SH-SY5Y (cell line): ENCODE results near the gene NOBOX.

Source experiments
- GATA2 ChIP-seq: IDR thresholded peaks from 2 replicates; pipeline ENCODE4 v1.6.1; 2011; ENCODE audit warnings: mild to moderate bottlenecking, low read depth, low read length
- GATA3 ChIP-seq: IDR thresholded peaks from 2 replicates; pipeline ENCODE4 v1.6.1; 2011; ENCODE audit warnings: low read depth, mild to moderate bottlenecking, low read length, moderate library complexity

The NOBOX gene

DNA sequence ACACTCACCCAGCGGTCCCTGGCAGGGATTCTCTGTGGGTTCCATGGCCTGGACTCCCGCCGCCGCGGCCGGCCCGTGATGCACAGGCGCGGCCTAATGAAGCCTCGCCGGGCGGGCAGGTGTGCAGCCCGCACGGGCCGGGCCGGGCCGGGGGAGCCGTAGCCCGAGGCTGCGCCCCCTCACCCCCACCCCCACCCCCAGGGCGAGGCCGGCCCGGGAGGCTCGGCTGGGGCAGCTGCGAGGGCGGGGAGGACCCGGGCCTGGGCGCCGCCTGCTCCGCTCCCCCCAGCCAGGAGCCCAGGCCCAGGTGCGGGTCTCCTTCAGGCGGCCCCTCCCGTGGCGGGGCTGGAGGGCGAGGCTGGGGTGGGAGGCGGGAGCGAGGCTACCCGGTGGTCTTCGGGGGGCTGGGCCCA, at the start of gene NOBOX:
TSS of gene NOBOX (minus strand) at position 45 of the 413 bp plus-strand sequence.
- TF ChIP-seq GATA3 (no peak), GATA2 (no peak)

DNA sequence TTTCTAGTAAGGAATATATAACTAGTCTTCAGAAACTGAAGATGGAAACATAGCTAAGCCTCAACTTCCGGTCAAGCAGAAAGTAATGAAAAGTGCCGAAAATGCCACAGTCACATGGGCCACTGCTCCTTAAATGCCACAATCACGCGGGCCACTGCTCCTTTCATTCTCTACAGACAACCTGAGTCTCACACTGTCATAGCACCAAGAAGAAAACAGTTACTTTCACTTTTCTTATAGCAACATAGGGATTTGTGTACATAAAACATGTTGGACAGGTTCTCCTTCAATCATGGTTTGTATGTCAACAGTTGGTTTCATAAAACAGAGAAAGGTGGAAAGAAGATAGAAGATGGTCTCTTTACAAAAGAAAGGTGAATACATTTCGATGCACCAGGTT, 48.6 kb upstream of the NOBOX start:
- TF ChIP-seq GATA3 (no peak), GATA2 (no peak)

DNA sequence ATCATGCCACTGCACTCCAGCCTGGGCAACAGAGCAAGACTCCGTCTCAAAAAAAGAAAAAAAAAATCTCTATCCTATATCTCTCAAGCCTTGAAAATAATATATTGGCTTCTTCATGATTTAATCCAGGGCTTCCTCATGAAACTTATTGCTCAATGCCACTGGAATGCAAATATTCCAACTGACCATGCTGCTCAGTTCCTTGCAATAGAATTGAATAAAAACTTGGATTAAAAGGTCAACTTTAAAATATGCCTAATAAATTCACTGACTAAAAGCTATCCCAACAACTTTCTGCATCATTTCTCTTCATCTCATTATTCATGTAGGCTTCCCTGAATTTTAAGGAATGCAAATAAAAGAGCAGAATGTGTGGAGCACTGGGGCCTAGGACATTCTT, 42.1 kb upstream of the NOBOX start:
- TF ChIP-seq GATA3, result no peak
- no peak for TF ChIP-seq GATA2

DNA sequence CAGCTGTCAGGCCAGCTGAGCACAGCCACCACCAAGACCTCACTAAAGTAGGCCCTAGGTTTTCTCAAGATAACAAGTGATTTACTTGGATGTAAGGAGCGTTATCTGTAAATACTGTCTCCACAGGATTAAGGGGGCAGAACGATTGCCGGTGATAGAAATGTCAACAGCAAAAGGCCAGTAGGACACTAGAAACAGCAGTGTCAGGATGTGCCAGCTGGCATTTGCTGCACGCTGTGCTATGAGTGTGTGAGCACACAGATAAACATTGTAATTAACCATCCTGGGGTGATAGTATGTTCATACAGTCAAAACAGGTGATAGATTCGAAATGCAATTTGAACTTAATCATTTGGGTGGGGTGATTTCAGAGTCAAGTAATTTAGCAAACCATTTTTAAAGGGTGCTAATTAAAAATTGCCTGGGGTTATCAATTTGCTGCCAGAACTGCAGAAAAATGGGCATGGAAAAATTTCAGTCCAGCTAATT, 36.3 kb upstream of the NOBOX start:
- no peak for TF ChIP-seq GATA3
- TF ChIP-seq GATA2, result no peak

DNA sequence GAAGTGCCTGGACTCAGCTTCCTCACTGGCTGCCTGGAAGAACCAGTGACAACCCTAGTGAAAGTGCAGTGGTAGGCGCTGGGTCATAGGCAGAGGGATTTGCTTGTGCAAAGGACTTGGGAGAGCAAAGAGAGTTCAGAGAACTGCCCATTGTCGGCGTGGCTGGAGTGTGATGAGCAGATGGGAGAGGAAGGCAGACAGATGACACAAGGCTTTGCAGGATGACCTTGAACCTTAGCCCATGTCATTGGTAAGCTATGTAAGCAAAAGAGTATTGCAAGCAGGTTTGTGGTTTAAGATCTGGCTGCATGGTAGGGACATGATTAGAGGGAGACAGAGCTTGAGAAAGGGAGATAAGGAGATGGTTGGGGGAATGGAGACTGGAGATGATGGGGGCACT, 35.3 kb upstream of the NOBOX start:
- no peak for TF ChIP-seq GATA2
- TF ChIP-seq GATA3, result no peak

DNA sequence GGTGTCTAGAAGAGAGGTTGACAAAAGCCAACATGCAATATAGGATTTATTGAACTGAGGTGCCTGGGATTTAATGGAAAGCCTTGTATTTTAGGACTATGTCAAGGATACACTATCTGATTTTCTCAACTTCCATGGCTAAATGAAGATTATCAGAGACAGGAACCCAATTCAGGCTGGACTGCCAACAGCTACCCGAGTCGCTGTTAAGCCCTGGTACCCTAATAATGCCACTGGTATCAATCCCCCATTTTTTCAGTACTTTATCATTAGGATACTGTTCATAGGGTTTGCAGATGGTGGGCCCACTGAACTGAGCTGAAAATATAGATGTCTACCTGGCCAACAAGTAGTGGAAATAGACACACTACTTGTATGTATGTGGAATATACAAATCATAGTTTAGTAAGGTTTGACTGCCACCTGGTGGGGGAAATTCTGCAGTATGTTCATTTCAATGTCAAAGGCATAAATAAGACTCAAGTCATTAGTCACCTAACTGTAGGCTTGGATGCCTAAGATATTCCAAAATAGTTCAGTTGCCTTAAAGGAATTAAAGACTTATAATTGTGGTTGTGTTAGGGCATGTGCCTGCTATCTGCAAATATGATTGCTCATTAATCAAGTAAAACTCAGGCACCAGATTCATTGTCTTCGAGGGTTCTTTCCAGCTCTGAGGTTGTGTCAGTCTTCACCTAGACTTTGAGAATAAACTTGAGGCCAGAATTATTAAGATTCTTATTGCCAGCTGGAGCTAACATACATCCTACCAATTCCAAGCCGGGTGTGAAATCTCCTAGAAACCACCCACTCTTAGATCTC, 34.1 kb upstream of the NOBOX start:
- TF ChIP-seq GATA3 (no peak), GATA2 (no peak)

DNA sequence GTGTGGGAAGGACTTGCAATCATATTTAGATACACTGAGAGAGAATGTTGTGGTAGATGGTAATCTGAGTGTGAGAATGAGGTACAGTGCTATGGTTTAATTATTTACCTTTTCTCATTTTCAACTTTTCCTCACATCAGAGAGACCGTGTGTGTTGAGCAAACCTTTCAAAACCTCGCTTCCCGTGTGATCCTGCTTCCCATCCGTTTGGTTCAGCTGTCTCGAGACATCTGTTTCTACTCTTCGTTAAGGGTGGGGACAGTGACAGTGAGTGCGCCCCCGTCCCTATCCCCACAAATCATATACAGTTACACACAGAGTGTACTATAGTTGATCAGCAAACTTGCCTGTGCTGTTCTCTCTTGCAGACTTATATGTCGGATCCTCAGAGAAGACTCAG, 33.0 kb upstream of the NOBOX start:
- TF ChIP-seq GATA2 (no peak), GATA3 (no peak)

DNA sequence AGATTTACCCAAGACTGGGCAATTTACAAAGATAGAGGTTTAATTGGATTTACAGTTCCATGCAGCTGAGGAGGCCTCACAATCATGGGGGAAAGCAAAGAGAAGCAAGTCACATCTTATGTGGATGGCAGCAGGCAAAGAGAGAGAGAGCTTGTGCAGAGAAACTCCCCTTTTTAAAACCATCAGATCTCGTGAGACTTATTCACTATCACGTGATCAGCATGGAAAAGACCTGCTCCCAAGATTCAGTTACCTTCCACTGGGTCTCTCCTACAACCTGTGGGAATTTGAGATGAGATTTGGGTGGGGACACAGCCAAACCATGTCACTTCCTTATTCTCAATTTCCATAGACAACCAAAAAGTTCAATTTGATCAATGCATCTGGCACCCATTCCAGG, 24.9 kb upstream of the NOBOX start:
- TF ChIP-seq GATA2, result no peak
- no peak for TF ChIP-seq GATA3

DNA sequence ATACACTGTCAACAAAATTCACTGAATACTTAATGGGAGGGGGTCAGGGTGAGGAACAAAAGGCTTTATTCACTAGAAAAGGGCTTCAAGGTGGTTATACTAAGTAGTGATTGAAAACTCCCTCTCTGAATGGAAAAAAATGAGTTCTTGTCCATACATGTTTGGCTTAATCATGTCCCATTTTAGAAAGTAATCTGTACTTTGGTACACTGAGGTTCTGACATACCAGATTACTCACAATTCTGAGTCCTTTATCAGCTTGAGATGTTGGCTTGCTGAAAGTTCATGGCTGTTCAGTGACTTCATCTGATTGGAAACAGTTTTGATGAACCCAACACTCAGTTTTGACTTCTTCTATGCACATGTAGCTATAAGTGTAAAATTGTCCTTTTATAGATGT, 12.8 kb upstream of the NOBOX start:
- TF ChIP-seq GATA2 (no peak), GATA3 (no peak)

DNA sequence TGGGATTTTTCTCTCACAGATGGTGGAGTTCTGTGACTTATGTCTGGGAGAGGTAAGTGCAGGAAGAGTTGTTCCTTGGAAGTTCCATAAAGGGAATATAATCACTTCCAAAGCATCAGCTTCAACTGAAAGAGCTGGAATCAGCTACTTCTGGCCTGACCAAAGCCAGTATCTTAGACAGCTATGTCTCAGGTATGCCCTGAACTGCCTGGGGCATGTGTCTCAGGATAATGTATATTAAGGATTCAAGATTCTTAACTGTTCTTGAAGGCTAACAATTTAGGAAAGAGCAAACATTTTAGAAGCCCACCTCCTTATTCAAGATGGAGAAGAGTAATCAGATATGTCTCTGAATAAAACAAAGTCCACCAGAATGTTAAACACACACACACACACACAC, 12.4 kb upstream of the NOBOX start:
- TF ChIP-seq GATA2 (no peak), GATA3 (no peak)

DNA sequence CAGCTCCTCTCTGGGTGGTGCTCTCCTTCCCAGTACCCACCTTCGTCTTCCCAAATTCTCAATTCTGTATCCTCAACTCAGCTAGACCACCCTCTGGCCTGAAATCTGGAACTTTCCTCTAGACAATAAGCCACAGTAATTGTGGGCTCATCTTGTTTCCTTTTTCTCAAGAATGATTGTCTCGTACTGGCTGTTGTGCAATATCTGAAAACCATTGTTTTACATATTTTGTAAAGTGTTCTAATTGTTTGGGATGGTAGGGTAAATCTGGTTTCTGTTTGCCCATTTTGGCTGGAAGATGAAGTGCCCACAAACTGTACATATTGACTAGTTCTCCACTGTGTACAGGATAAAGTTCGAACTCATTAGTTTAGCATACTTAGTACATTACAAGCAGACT, 11.3 kb upstream of the NOBOX start:
- TF ChIP-seq GATA2 (no peak), GATA3 (no peak)

DNA sequence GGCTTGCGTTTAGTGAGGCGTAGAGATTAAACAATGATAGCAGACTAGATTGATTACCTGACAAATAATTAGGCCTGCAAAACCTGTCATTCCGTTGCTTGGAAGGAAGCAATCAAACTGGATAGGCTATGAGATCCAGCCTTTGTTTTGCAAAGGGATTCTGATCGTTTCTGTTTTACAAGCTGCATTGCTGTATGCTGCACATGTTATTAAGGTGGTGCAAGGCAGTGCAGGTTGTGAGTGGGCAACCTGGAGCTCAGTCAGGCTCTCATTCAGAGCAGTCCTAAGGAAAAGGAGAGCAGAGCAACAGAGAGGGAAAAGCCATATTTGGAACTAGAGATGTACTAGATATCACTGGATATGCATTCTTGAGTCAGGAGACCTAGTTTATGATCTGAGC, 6.9 kb upstream of the NOBOX start:
- TF ChIP-seq GATA2 (no peak), GATA3 (no peak)

DNA sequence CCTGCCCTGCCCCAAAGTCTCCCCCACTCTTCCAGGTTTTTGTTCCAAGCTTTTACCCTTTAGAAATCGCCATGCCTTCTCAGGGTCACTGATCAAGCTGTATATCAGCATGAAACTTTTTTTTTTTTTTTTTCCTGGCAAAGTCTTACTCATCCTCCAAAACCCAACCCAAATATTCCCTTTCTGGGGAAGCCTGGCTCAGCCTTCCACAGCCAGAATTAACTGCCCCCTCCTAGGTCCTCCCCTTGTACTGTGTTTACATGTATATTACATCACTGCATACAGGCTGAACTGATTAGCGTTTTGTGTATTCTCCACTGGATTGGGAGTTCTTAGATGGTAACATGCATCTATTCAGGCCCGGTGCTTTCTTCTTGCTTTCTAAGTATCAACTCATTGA, 4.6 kb upstream of the NOBOX start:
- no peak for TF ChIP-seq GATA3
- no peak for TF ChIP-seq GATA2

DNA sequence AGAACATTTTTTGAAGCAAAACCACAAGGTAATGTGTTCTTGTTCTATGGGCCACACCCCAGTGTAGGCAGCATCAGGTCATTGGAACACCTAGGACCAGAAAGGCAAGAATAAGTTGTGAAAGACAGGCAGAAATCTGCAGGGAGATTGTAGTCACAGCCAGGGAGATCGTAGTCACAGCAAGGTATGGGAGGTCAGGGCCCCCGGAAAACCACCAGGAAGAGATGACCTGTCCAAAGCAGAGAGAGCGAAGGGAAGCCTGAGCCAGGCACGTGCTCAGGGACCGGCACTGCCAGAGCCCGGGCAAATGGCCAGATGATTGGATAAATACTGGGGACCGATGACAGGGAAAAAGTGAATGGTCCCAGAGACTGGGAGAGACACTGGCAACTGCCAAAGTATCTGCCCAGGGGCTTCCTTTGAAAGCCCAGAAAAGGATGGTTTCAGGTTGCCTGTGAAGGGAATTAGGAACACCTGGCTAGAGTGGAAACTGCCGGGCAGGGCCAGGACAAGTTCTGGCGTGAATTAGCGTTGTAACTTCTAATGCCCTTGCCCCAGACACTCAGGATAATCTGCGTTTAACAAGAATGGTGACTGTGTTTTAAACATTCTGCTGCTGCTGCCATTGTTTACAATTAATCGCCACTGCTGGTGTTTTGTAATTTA, 3.9 kb upstream of the NOBOX start:
- TF ChIP-seq GATA2 (no peak), GATA3 (no peak)

DNA sequence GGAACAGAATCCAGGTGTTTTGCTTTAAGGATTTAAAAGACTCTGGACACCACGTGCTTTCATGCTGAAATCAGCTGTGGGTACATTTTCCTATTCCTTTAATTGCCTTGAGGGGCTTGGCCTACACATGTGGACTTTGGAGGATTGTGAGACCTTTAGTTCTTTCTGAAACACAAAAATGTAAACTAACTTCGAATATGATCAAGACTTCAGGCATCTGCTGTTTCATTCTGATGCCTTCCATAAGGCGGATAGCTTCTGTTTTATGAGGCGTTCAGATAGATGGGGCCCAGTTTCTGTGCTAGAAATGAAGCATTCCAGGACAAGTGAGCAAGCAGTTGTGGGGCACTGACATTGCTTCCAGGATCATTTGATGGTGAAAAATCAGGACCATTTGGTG, 1.5 kb upstream of the NOBOX start:
- TF ChIP-seq GATA3 (no peak), GATA2 (no peak)
